Measurements from ENCODE around the gene MME. TPM values are rescaled to one million over a fixed set of nuclear protein-coding genes. Genes with fewer than 3 reads are reported as not detected.

The MME gene
- total RNA-seq, 1 experiment from 2014 or later, result 14.4 TPM

- no TSS peak for BruUV-seq (replicated peaks)
- H3K27ac Mint-ChIP-seq (ENCODE audit: unreplicated experiment), result no peak overlapping the region
- H3K4me3 Mint-ChIP-seq (ENCODE audit: low read depth, unreplicated experiment), result no peak overlapping the region
- H3K36me3 Mint-ChIP-seq (ENCODE audit: insufficient read depth, unreplicated experiment), result no peaks in the 10 kb centered on the region
- intact Hi-C loops (cut with micrococcal nuclease; ENCODE audit: unreplicated experiment), result no loop called here
- CTCF ChIA-PET, result no interaction called here
- peaks cover 8% of the 10 kb centered on the region for H3K4me1 Mint-ChIP-seq (ENCODE audit: low read depth, unreplicated experiment)
- H3K9me3 Mint-ChIP-seq (ENCODE audit: low read depth, unreplicated experiment), result peaks cover 3% of the 10 kb centered on the region
- H3K27me3 Mint-ChIP-seq (ENCODE audit: unreplicated experiment), result no peaks in the 10 kb centered on the region
- DNase-seq, result no peak
- no peak for TF ChIP-seq CTCF (IDR thresholded peaks at IDR 0.05; ENCODE audit: unreplicated experiment)
Measured at GRCh38 chr3:155103686-155104085, 23.6 kb downstream of the MME start.

GRCh38 chr3:155106119-155106518 is 26.0 kb downstream of the MME start:
- no peak overlapping the region for H3K4me3 Mint-ChIP-seq (ENCODE audit: low read depth, unreplicated experiment)
- H3K9me3 Mint-ChIP-seq (ENCODE audit: low read depth, unreplicated experiment), result no peaks in the 10 kb centered on the region
- H3K27ac Mint-ChIP-seq (ENCODE audit: unreplicated experiment), result no peak overlapping the region
- no peak for TF ChIP-seq CTCF (IDR thresholded peaks at IDR 0.05; ENCODE audit: unreplicated experiment)
- H3K36me3 Mint-ChIP-seq (ENCODE audit: insufficient read depth, unreplicated experiment), result no peaks in the 10 kb centered on the region
- intact Hi-C loops (cut with micrococcal nuclease; ENCODE audit: unreplicated experiment), result no loop called here
- no TSS peak for BruUV-seq (replicated peaks)
- H3K27me3 Mint-ChIP-seq (ENCODE audit: unreplicated experiment), result no peaks in the 10 kb centered on the region
- CTCF ChIA-PET, result no interaction called here
- H3K4me1 Mint-ChIP-seq (ENCODE audit: low read depth, unreplicated experiment), result peaks cover 8% of the 10 kb centered on the region
- no peak for DNase-seq

GRCh38 chr3:155110022-155110421 is 29.9 kb downstream of the MME start:
- H3K4me1 Mint-ChIP-seq (ENCODE audit: low read depth, unreplicated experiment), result no peaks in the 10 kb centered on the region
- no peak for DNase-seq
- CTCF ChIA-PET, result no interaction called here
- no peak overlapping the region for H3K27ac Mint-ChIP-seq (ENCODE audit: unreplicated experiment)
- intact Hi-C loops (cut with micrococcal nuclease; ENCODE audit: unreplicated experiment), result no loop called here
- no TSS peak for BruUV-seq (replicated peaks)
- TF ChIP-seq CTCF (IDR thresholded peaks at IDR 0.05; ENCODE audit: unreplicated experiment), result no peak
- no peaks in the 10 kb centered on the region for H3K27me3 Mint-ChIP-seq (ENCODE audit: unreplicated experiment)
- no peak overlapping the region for H3K4me3 Mint-ChIP-seq (ENCODE audit: low read depth, unreplicated experiment)
- H3K36me3 Mint-ChIP-seq (ENCODE audit: insufficient read depth, unreplicated experiment), result no peaks in the 10 kb centered on the region
- H3K9me3 Mint-ChIP-seq (ENCODE audit: low read depth, unreplicated experiment), result no peaks in the 10 kb centered on the region

GRCh38 chr3:155110996-155111901 is 31.1 kb downstream of the MME start:
- CTCF ChIA-PET, result no interaction called here
- Mint-ChIP-seq H3K4me1 (ENCODE audit: low read depth, unreplicated experiment) (no peaks in the 10 kb centered on the region), H3K4me3 (ENCODE audit: low read depth, unreplicated experiment) (no peak overlapping the region), H3K36me3 (ENCODE audit: insufficient read depth, unreplicated experiment) (no peaks in the 10 kb centered on the region), H3K9me3 (ENCODE audit: low read depth, unreplicated experiment) (no peaks in the 10 kb centered on the region), H3K27me3 (ENCODE audit: unreplicated experiment) (no peaks in the 10 kb centered on the region), H3K27ac (ENCODE audit: unreplicated experiment) (no peak overlapping the region)
- TF ChIP-seq CTCF (IDR thresholded peaks at IDR 0.05; ENCODE audit: unreplicated experiment), result no peak
- DNase-seq, result no peak
- intact Hi-C loops (cut with micrococcal nuclease; ENCODE audit: unreplicated experiment), result no loop called here
- no TSS peak for BruUV-seq (replicated peaks)

Data from Calu3 (cell line).